SJCRH30 (cell line): ENCODE measurements around the gene TSEN2. TPM values are rescaled to one million over a fixed set of nuclear protein-coding genes. Genes with fewer than 3 reads are reported as not detected.
"Not testable (repeated sequence)": the region's sequence is repeated elsewhere in the genome, so short reads cannot be mapped to it uniquely, and the experiment has no call there.

Source experiments
- DNase-seq, 2 experiments: peaks; one replicate each; pipeline ENCODE4 v3.0.0-alpha.2; 2015 to 2020
- H3K27ac ChIP-seq: fragments of 250-450 bp; sonication (Bioruptor Pico); 2 replicates; pipeline ENCODE4 v1.5.1; 2020; ENCODE audit warnings: mild to moderate bottlenecking, moderate library complexity
- H3K27me3 ChIP-seq: fragments of 250-450 bp; sonication (Bioruptor Pico); 2 replicates; pipeline ENCODE4 v1.5.1; 2020; ENCODE audit warnings: mild to moderate bottlenecking, moderate library complexity
- H3K36me3 ChIP-seq: fragments of 250-450 bp; sonication (Bioruptor Pico); 2 replicates; pipeline ENCODE4 v1.5.1; 2020; ENCODE audit warnings: mild to moderate bottlenecking, moderate library complexity
- H3K4me1 ChIP-seq: fragments of 250-450 bp; sonication (Bioruptor Pico); 2 replicates; pipeline ENCODE4 v1.5.1; 2020; ENCODE audit warnings: mild to moderate bottlenecking, moderate library complexity
- H3K4me3 ChIP-seq: fragments of 250-450 bp; sonication (Bioruptor Pico); 2 replicates; pipeline ENCODE4 v1.5.1; 2020; ENCODE audit warnings: mild to moderate bottlenecking, moderate library complexity
- H3K9me3 ChIP-seq: fragments of 250-450 bp; sonication (Bioruptor Pico); replicated peaks from 2 replicates; pipeline ENCODE4 v1.5.1; 2020; ENCODE audit warnings: mild to moderate bottlenecking, moderate library complexity
- total RNA-seq: library from RNA; depleted of rRNA; stranded (reverse); fragments of >200 nt; shearing (Covaris generic); gene quantifications from 2 replicates; pipeline ENCODE4 v1.2.3, GENCODE V29; 2014

Gene TSEN2
- total RNA-seq, 1 experiment from 2014 or later, result 17.2 TPM

GRCh38 chr3:12473511-12473910, 10.8 kb upstream of the TSEN2 start:
- Histone ChIP-seq H3K36me3 (no peaks in the 10 kb centered on the region), H3K9me3 (no peaks in the 10 kb centered on the region), H3K4me3 (no peak overlapping the region), H3K27ac (no peak overlapping the region), H3K4me1 (no peaks in the 10 kb centered on the region), H3K27me3 (peaks cover 5% of the 10 kb centered on the region; the same call in 1 of the 2 replicates)
- DNase-seq, result no peak

DNA sequence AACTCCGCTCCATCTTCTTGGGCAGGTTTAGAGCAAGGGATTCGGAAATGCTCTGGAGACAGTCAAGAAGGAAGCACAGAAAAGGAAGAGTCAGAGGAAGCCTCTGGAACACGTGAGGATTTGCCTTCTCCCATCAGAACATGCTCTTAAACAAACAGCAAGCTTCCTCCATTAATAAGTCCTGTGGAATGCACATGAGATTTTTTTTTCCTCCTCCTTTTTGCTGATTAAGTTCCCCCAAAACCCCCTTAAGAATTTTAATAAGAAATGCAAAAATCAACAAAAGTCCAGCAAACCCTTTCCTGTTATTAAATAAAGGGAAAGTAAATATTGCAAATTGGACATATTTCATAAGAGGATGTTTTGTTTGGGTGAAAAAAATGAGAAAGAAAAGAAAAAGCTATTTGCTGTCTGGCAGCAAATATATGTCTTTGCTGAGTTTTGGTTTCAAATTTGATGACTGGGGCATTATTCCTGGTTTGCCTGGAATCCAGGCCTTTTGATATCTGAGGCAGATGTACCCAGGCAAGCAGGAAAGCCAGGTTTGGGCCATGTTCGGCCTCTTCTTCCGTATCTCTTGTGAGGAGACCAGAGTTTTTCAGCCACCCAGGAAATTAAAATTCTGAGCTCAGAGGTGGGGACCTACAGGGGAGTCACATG, 7.9 kb upstream of the TSEN2 start:
- no peak for DNase-seq
- H3K4me3 ChIP-seq, result no peak overlapping the region
- no peaks in the 10 kb centered on the region for H3K9me3 ChIP-seq
- no peak overlapping the region for H3K27ac ChIP-seq
- peaks cover 5% of the 10 kb centered on the region; the same call in 1 of the 2 replicates for H3K27me3 ChIP-seq
- H3K36me3 ChIP-seq, result no peaks in the 10 kb centered on the region
- H3K4me1 ChIP-seq, result no peaks in the 10 kb centered on the region

- no peak for DNase-seq
- no peak overlapping the region for H3K27ac ChIP-seq
- H3K27me3 ChIP-seq, result peaks cover 5% of the 10 kb centered on the region; the same call in 1 of the 2 replicates
- no peak overlapping the region for H3K4me3 ChIP-seq
- no peaks in the 10 kb centered on the region for H3K4me1 ChIP-seq
- no peaks in the 10 kb centered on the region for H3K36me3 ChIP-seq
- H3K9me3 ChIP-seq, result no peaks in the 10 kb centered on the region
Measured at GRCh38 chr3:12477256-12477655, 7.0 kb upstream of the TSEN2 start.

- no peak for DNase-seq
- no peak overlapping the region for H3K27ac ChIP-seq
- H3K9me3 ChIP-seq, result no peaks in the 10 kb centered on the region
- no peaks in the 10 kb centered on the region for H3K36me3 ChIP-seq
- H3K4me1 ChIP-seq, result 0 out of 2 replicates have a peak, but pooled peaks cover 1% of the 10 kb centered on the region
- H3K4me3 ChIP-seq, result no peak overlapping the region
- peaks cover 12% of the 10 kb centered on the region; the same call in 1 of the 2 replicates for H3K27me3 ChIP-seq
Measured at GRCh38 chr3:12478326-12478725, 6.0 kb upstream of the TSEN2 start.

DNA sequence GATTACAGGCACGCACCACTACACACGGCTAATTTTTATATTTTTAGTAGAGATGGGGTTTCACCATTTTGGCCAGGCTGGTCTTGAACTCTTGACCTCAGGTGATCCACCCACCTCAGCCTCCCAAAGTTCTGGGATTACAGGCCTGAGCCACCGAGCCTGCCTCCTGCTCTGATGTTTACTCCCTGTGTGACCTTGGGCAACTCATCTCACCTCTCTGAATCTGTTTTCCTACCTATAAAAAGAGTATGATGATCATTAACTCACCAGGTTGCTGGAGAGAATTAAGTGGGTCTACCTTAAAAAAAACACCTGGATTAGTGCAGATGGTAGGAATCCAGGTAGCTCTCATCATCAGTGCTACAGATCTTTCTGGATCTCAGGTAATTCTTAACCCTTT, 5.1 kb upstream of the TSEN2 start:
- H3K4me1 ChIP-seq, H3K4me3 ChIP-seq, H3K27ac ChIP-seq, H3K36me3 ChIP-seq, H3K9me3 ChIP-seq, DNase-seq: not testable (repeated sequence)
- peaks cover 12% of the 10 kb centered on the region; the same call in 1 of the 2 replicates for H3K27me3 ChIP-seq

GRCh38 chr3:12479919-12480427, 4.3 kb upstream of the TSEN2 start:
- H3K27me3 ChIP-seq, result peaks cover 12% of the 10 kb centered on the region; the same call in 1 of the 2 replicates
- peak; percentile 48 to 81 for DNase-seq
- no peaks in the 10 kb centered on the region for H3K36me3 ChIP-seq
- no peak overlapping the region for H3K27ac ChIP-seq
- no peak overlapping the region for H3K4me3 ChIP-seq
- H3K9me3 ChIP-seq, result no peaks in the 10 kb centered on the region
- H3K4me1 ChIP-seq, result 0 out of 2 replicates have a peak, but pooled peaks cover 2% of the 10 kb centered on the region

GRCh38 chr3:12483410-12483809, 870 bp upstream of the TSEN2 start:
- Histone ChIP-seq H3K36me3 (no peaks in the 10 kb centered on the region), H3K4me1 (peaks cover 2% of the 10 kb centered on the region; the same call in 1 of the 2 replicates), H3K4me3 (no peak overlapping the region), H3K9me3 (no peaks in the 10 kb centered on the region), H3K27me3 (peaks cover 6% of the 10 kb centered on the region; the same call in 1 of the 2 replicates), H3K27ac (no peak overlapping the region)
- DNase-seq, result peak in 1 of 2 experiments; percentile 17

DNA sequence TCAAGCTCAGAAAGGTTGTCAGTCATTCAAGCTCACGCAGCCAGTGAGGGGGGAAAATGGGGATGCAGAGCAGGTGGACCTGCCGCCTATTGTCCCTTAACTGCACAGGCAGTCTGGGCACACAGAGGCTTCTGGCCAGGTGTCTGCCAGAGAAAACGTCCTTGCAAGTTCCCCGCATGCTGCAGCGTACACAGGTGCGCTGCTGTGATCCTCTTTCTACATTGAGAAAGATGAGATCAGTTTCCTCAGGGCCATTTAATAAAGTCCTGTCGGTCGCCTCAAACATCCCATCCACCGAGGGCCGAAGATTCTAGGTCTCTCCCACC, 445 bp upstream of the TSEN2 start:
- H3K27me3 ChIP-seq, result peaks cover 6% of the 10 kb centered on the region; the same call in 1 of the 2 replicates
- H3K36me3 ChIP-seq, result no peaks in the 10 kb centered on the region
- no peak overlapping the region for H3K27ac ChIP-seq
- H3K4me1 ChIP-seq, result peaks cover 2% of the 10 kb centered on the region; the same call in 1 of the 2 replicates
- DNase-seq, result no peak
- H3K4me3 ChIP-seq, result peak overlapping the region; percentile 74
- H3K9me3 ChIP-seq, result no peaks in the 10 kb centered on the region

DNA sequence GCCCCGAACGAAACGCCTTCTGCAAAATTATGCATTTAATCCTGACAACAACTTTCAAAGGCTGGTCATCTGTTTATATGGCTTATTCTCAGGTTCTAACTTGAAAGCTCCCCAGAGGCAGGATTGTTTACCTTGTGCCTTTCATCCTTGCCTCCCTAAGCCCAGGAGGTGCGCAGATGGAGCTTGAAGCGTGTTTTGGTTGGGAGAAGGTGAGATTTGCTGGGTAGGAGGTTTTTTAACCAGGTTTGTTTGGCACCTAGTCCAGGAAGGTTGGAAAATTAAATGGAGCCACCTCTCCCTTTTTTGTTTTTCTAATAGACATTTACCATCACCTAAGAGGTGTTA, 675 bp downstream of the TSEN2 start:
- Histone ChIP-seq H3K36me3 (no peaks in the 10 kb centered on the region), H3K4me1 (peaks cover 2% of the 10 kb centered on the region; the same call in 1 of the 2 replicates), H3K9me3 (no peaks in the 10 kb centered on the region), H3K27me3 (0 out of 2 replicates have a peak, but pooled peaks cover 6% of the 10 kb centered on the region), H3K27ac (peak overlapping the region; percentile 56), H3K4me3 (peak overlapping the region; percentile 74)
- no peak for DNase-seq

DNA sequence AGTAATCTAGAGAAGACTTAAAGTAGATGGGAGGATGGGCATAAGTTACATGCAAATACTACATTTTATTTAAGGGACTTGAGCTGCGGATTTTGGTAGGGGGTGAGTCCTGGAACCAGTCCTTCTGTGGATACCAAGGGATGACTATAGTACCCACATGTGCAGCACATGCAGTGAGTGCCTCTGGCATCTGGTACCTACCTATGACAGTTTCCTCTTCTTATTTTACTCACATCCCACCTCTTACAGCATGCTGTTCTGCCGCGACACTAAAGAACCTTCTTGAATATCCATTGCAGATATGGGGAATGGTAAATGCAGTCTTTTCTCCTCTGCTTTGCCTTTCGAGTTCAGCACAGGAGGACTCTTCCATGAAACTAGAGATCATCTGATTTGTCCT, 1.7 kb downstream of the TSEN2 start:
- peaks cover 2% of the 10 kb centered on the region; the same call in 1 of the 2 replicates for H3K4me1 ChIP-seq
- H3K36me3 ChIP-seq, result no peaks in the 10 kb centered on the region; the same call in 1 of the 2 replicates
- H3K4me3 ChIP-seq, result no peak overlapping the region
- H3K27ac ChIP-seq, result no peak overlapping the region
- H3K27me3 ChIP-seq, result 0 out of 2 replicates have a peak, but pooled peaks cover 6% of the 10 kb centered on the region
- DNase-seq, result no peak
- H3K9me3 ChIP-seq, result no peaks in the 10 kb centered on the region

DNA sequence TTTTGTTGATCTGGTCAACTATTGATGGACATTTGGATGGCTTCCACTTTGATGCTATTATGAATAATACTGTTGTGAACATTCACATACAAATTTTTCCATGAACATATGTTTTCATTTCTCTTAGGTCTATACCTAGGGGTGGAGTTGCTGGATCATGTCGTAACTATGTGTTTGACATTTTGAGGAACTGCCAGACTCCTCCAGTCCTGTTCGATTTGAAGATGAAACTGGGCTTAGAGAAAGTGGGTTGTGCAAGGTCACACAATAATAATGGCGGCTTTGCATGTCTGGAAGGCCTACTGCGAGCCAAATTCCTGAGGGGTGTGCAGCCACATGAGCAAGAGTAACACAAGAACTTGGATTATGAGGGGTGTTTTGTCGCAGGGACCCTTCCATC, 2.6 kb downstream of the TSEN2 start:
- no peak for DNase-seq
- H3K27ac ChIP-seq, result no peak overlapping the region
- 0 out of 2 replicates have a peak, but pooled peaks cover 6% of the 10 kb centered on the region for H3K27me3 ChIP-seq
- H3K4me3 ChIP-seq, result no peak overlapping the region
- no peaks in the 10 kb centered on the region for H3K9me3 ChIP-seq
- peaks cover 2% of the 10 kb centered on the region; the same call in 1 of the 2 replicates for H3K4me1 ChIP-seq
- no peaks in the 10 kb centered on the region; the same call in 1 of the 2 replicates for H3K36me3 ChIP-seq

GRCh38 chr3:12487336-12487735, 3.1 kb downstream of the TSEN2 start:
- no peak for DNase-seq

GRCh38 chr3:12487786-12488185, 3.5 kb downstream of the TSEN2 start:
- Histone ChIP-seq H3K9me3 (no peaks in the 10 kb centered on the region), H3K27me3 (0 out of 2 replicates have a peak, but pooled peaks cover 2% of the 10 kb centered on the region), H3K36me3 (no peaks in the 10 kb centered on the region; the same call in 1 of the 2 replicates), H3K4me3 (no peak overlapping the region), H3K27ac (no peak overlapping the region), H3K4me1 (peaks cover 2% of the 10 kb centered on the region; the same call in 1 of the 2 replicates)
- no peak for DNase-seq

More at GRCh38 chr3:12487336-12487735, 3.1 kb downstream of the TSEN2 start:
- H3K4me1 ChIP-seq, result peaks cover 2% of the 10 kb centered on the region; the same call in 1 of the 2 replicates
- 0 out of 2 replicates have a peak, but pooled peaks cover 6% of the 10 kb centered on the region for H3K27me3 ChIP-seq
- no peak overlapping the region for H3K4me3 ChIP-seq
- H3K27ac ChIP-seq, result no peak overlapping the region
- no peaks in the 10 kb centered on the region; the same call in 1 of the 2 replicates for H3K36me3 ChIP-seq
- H3K9me3 ChIP-seq, result no peaks in the 10 kb centered on the region

- Histone ChIP-seq H3K27me3 (no peaks in the 10 kb centered on the region), H3K36me3 (peaks cover 5% of the 10 kb centered on the region), H3K9me3 (no peaks in the 10 kb centered on the region), H3K4me1 (no peaks in the 10 kb centered on the region; the same call in 1 of the 2 replicates), H3K4me3 (no peak overlapping the region), H3K27ac (no peak overlapping the region)
- no peak for DNase-seq
Measured at GRCh38 chr3:12489368-12489767, 5.1 kb downstream of the TSEN2 start.

DNA sequence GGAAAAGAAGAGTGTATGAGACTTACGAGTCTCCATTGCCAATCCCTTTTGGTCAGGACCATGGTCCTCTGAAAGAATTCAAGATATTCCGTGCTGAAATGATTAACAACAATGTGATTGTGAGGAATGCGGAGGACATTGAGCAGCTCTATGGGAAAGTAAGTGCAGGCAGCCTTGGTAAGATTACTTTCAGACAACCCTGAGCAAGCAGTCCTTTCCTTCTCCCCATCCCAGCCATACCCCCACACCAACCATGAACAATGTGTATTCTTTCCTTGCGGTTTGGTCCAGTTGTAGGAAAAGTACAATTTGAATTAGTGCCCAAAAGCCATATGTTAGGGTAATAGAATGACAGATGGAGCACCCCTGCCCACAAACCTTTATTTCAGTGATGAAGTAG, 5.6 kb downstream of the TSEN2 start:
- no peaks in the 10 kb centered on the region for H3K27me3 ChIP-seq
- H3K27ac ChIP-seq, result no peak overlapping the region
- H3K36me3 ChIP-seq, result peaks cover 9% of the 10 kb centered on the region
- no peak overlapping the region for H3K4me3 ChIP-seq
- H3K4me1 ChIP-seq, result no peaks in the 10 kb centered on the region; the same call in 1 of the 2 replicates
- no peak for DNase-seq
- no peaks in the 10 kb centered on the region for H3K9me3 ChIP-seq
